H9 (cell line): ENCODE data around the gene LIPC. TPM values are rescaled to one million over a fixed set of nuclear protein-coding genes. Genes with fewer than 3 reads are reported as not detected.

ENCODE experiments used
- DNase-seq: peaks from one replicate; pipeline ENCODE4 v3.0.0-alpha.2; 2017
- H2AFZ ChIP-seq: one replicate; pipeline ENCODE4 v1.6.1; 2013; ENCODE audit warnings: mild to moderate bottlenecking, low read length, control low read depth, moderate library complexity
- H2AK5ac ChIP-seq: 2 replicates; pipeline ENCODE4 v1.6.1; 2013; ENCODE audit warnings: low read length, control low read depth, mixed read lengths; ENCODE audit not compliant: insufficient read length
- H2BK120ac ChIP-seq: one replicate; pipeline ENCODE4 v1.6.1; 2013; ENCODE audit warnings: low read depth, mild to moderate bottlenecking, low read length, control low read depth, inconsistent platforms; ENCODE audit not compliant: poor library complexity, severe bottlenecking
- H2BK12ac ChIP-seq: 2 replicates; pipeline ENCODE4 v1.6.1; 2013; ENCODE audit warnings: low read length, control low read depth, mixed read lengths, low read depth; ENCODE audit not compliant: insufficient read length
- H2BK15ac ChIP-seq: 2 replicates; pipeline ENCODE4 v1.6.1; 2013; ENCODE audit warnings: low read depth, low read length, control low read depth
- H2BK20ac ChIP-seq: one replicate; pipeline ENCODE4 v1.6.1; 2013; ENCODE audit warnings: low read depth, mild to moderate bottlenecking, low read length, control low read depth, inconsistent platforms; ENCODE audit not compliant: poor library complexity, severe bottlenecking
- H2BK5ac ChIP-seq: 2 replicates; pipeline ENCODE4 v1.6.1; 2013; ENCODE audit warnings: low read length, control low read depth, mixed read lengths; ENCODE audit not compliant: insufficient read length
- H3K14ac ChIP-seq: 2 replicates; pipeline ENCODE4 v1.6.1; 2013; ENCODE audit warnings: low read length, control low read depth; ENCODE audit not compliant: insufficient read depth
- H3K18ac ChIP-seq: 2 replicates; pipeline ENCODE4 v1.6.1; 2013; ENCODE audit warnings: low read depth, mild to moderate bottlenecking, mixed read lengths, low read length, control low read depth; ENCODE audit not compliant: insufficient read length
- H3K23ac ChIP-seq: 2 replicates; pipeline ENCODE4 v1.6.1; 2013; ENCODE audit warnings: low read length, control low read depth, mixed read lengths, low read depth; ENCODE audit not compliant: insufficient read length
- H3K23me2 ChIP-seq: 2 replicates; pipeline ENCODE4 v1.6.1; 2013; ENCODE audit warnings: low read depth, mild to moderate bottlenecking, mixed read lengths, low read length, control low read depth; ENCODE audit not compliant: insufficient read length, poor library complexity, severe bottlenecking
- H3K27ac ChIP-seq: 2 replicates; pipeline ENCODE4 v1.5.1; 2013; ENCODE audit warnings: low read length, control low read depth, mixed read lengths, low read depth; ENCODE audit not compliant: insufficient read length
- H3K27me3 ChIP-seq: 2 replicates; pipeline ENCODE4 v1.6.1; 2013; ENCODE audit warnings: low read length, control low read depth, inconsistent platforms; ENCODE audit not compliant: insufficient read depth
- H3K4ac ChIP-seq: 2 replicates; pipeline ENCODE4 v1.6.1; 2013; ENCODE audit warnings: low read depth, mild to moderate bottlenecking, control low read depth, inconsistent platforms, low read length, moderate library complexity
- H3K4me1 ChIP-seq: 2 replicates; pipeline ENCODE4 v1.6.1; 2013; ENCODE audit warnings: low read length, control low read depth, inconsistent platforms; ENCODE audit not compliant: insufficient read depth
- H3K4me2 ChIP-seq: 2 replicates; pipeline ENCODE4 v1.6.1; 2013; ENCODE audit warnings: low read length, control low read depth, mixed read lengths; ENCODE audit not compliant: insufficient read length, insufficient read depth
- H3K56ac ChIP-seq: 2 replicates; pipeline ENCODE4 v1.6.1; 2013; ENCODE audit warnings: low read depth, mild to moderate bottlenecking, mixed read lengths, low read length, control low read depth; ENCODE audit not compliant: insufficient read length
- H3K79me1 ChIP-seq: 2 replicates; pipeline ENCODE4 v1.6.1; 2013; ENCODE audit warnings: low read depth, mild to moderate bottlenecking, moderate library complexity, low read length, control low read depth, inconsistent platforms; ENCODE audit not compliant: insufficient read depth, poor library complexity, severe bottlenecking
- H3K79me2 ChIP-seq: 2 replicates; pipeline ENCODE4 v1.6.1; 2013; ENCODE audit warnings: low read length, control low read depth, inconsistent platforms; ENCODE audit not compliant: insufficient read depth
- H3K9ac ChIP-seq: 2 replicates; pipeline ENCODE4 v1.6.1; 2013; ENCODE audit warnings: low read length, control low read depth, mixed read lengths; ENCODE audit not compliant: insufficient read length; ENCODE audit errors: extremely low read depth
- H3K9me3 ChIP-seq: one replicate; pipeline ENCODE4 v1.6.1; 2013; ENCODE audit warnings: low read depth, low read length, inconsistent platforms; ENCODE audit not compliant: control insufficient read depth
- H3T11ph ChIP-seq: one replicate; pipeline ENCODE4 v1.6.1; 2013; ENCODE audit warnings: mild to moderate bottlenecking, low read length, control low read depth, inconsistent platforms
- H4K20me1 ChIP-seq: one replicate; pipeline ENCODE4 v1.6.1; 2013; ENCODE audit not compliant: control insufficient read depth, insufficient read length, insufficient read depth
- H4K5ac ChIP-seq: 2 replicates; pipeline ENCODE4 v1.6.1; 2013; ENCODE audit warnings: low read depth, mild to moderate bottlenecking, mixed read lengths, low read length, control low read depth; ENCODE audit not compliant: insufficient read length
- H4K8ac ChIP-seq: replicated peaks from 2 replicates; pipeline ENCODE4 v1.6.1; 2013; ENCODE audit warnings: low read length, control low read depth, mixed read lengths, low read depth; ENCODE audit not compliant: insufficient read length
- H4K91ac ChIP-seq: 2 replicates; pipeline ENCODE4 v1.6.1; 2013; ENCODE audit warnings: low read depth, mild to moderate bottlenecking, moderate library complexity, mixed read lengths, low read length, control low read depth; ENCODE audit not compliant: insufficient read length
- H3K27ac Mint-ChIP-seq, 3 experiments: 2 replicates in 2 of 3; 3 replicates in 1 of 3; pipeline ENCODE4 v1.8.0; 2020 to 2021; ENCODE audit warnings: mixed read lengths in 3 of 3, mild to moderate bottlenecking in 1 of 3, moderate library complexity in 1 of 3
- H3K27me3 Mint-ChIP-seq: 2 replicates; pipeline ENCODE4 v1.8.0; 2021; ENCODE audit warnings: low read depth, mild to moderate bottlenecking, moderate library complexity, mixed read lengths
- H3K36me3 Mint-ChIP-seq, 3 experiments: 2 replicates in 2 of 3; 3 replicates in 1 of 3; pipeline ENCODE4 v1.8.0; 2020 to 2021; ENCODE audit warnings: low read depth in 3 of 3, mixed read lengths in 3 of 3; ENCODE audit not compliant: insufficient read depth in 1 of 3
- H3K4me1 Mint-ChIP-seq, 2 experiments: 2 replicates each; pipeline ENCODE4 v1.8.0; 2020; ENCODE audit warnings: mixed read lengths in 2 of 2
- H3K4me3 Mint-ChIP-seq, 2 experiments: 2 replicates in 1 of 2; 3 replicates in 1 of 2; pipeline ENCODE4 v1.8.0; 2020 to 2021; ENCODE audit warnings: mild to moderate bottlenecking in 2 of 2, mixed read lengths in 2 of 2, moderate library complexity in 1 of 2
- H3K9me3 Mint-ChIP-seq, 2 experiments: 2 replicates in 1 of 2; 3 replicates in 1 of 2; pipeline ENCODE4 v1.8.0; 2020; ENCODE audit warnings: mild to moderate bottlenecking in 2 of 2, mixed read lengths in 2 of 2, moderate library complexity in 1 of 2
- CTCF ChIP-seq: fragments of 200-600 bp; sonication (generic); conservative IDR thresholded peaks from 3 replicates; pipeline ENCODE4 v1.8.0; 2021; ENCODE audit warnings: antibody characterized with exemption, mild to moderate bottlenecking
- WGBS: extraction: QIAGEN DNeasy Blood & Tissue Kit; methylation state at CpG from one replicate; pipeline ENCODE4 v1.1.7; 2013; ENCODE audit warnings: missing lambda C conversion rate, low lambda C conversion rate, mixed read lengths; ENCODE audit not compliant: insufficient read length; ENCODE audit errors: extremely low coverage; 5-methylcytosine and 5-hydroxymethylcytosine counted together
- total RNA-seq: library from RNA; stranded (reverse); gene quantifications from 2 replicates; pipeline ENCODE4 v1.2.1, GENCODE V29; 2021

Gene LIPC
- total RNA-seq, 1 experiment from 2014 or later = not detected

GRCh38 chr15:58460116-58460790 is 28.5 kb downstream of the LIPC start:
- Histone ChIP-seq H3K23me2 (no peaks in the 10 kb centered on the region), H2BK12ac (no peak overlapping the region), H3K9me3 (no peaks in the 10 kb centered on the region), H3T11ph (no peak overlapping the region), H3K9ac (no peak overlapping the region), H2BK20ac (no peak overlapping the region), H3K14ac (no peak overlapping the region), H3K79me2 (no peaks in the 10 kb centered on the region), H4K20me1 (no peaks in the 10 kb centered on the region), H3K27me3 (no peaks in the 10 kb centered on the region), H2AK5ac (no peak overlapping the region), H3K4me1 (no peaks in the 10 kb centered on the region), H2BK15ac (no peak overlapping the region), H4K5ac (no peak overlapping the region), H3K79me1 (no peaks in the 10 kb centered on the region), H3K27ac (no peak overlapping the region), H3K18ac (no peak overlapping the region), H4K8ac (no peak overlapping the region), H2AFZ (no peak overlapping the region), H4K91ac (no peak overlapping the region), H3K4me2 (no peak overlapping the region), H2BK5ac (no peak overlapping the region), H3K4ac (no peak overlapping the region), H3K56ac (no peak overlapping the region), H3K23ac (no peak overlapping the region), H2BK120ac (no peak overlapping the region)
- no peaks in the 10 kb centered on the region for H3K9me3 Mint-ChIP-seq
- no peak for DNase-seq
- H3K27ac Mint-ChIP-seq = no peak overlapping the region; a peak in 1 of 7 replicates
- no peak for TF ChIP-seq CTCF
- H3K4me1 Mint-ChIP-seq = peaks cover 7 to 8% of the 10 kb centered on the region in 2 experiments; a peak in 3 of 4 replicates
- no peaks in the 10 kb centered on the region for H3K36me3 Mint-ChIP-seq
- no CpG with 5 or more reads among the region's 10 CpGs for WGBS
- peaks cover 2% of the 10 kb centered on the region; the same call in 1 of the 2 replicates for H3K27me3 Mint-ChIP-seq
- no peak overlapping the region for H3K4me3 Mint-ChIP-seq
